RWPE2 (cell line): Measurements from ENCODE around the gene LIPA.

Experiments used
- ATAC-seq: fragments of 200-7000 bp; cut with Tn5 transposase; 3 replicates; pipeline ENCODE4 v1.9.1; 2021; ENCODE audit warnings: low read depth
- DNase-seq: peaks from one replicate; pipeline ENCODE4 v3.0.0-alpha.2; 2020; ENCODE audit warnings: low spot score
- H3K27ac ChIP-seq: fragments of 450-650 bp; 2 replicates; pipeline ENCODE4 v1.5.1; 2017; ENCODE audit warnings: mild to moderate bottlenecking; ENCODE audit not compliant: poor library complexity, severe bottlenecking
- H3K27me3 ChIP-seq: fragments of 250-450 bp; sonication (Bioruptor Pico); 2 replicates; pipeline ENCODE4 v1.5.1; 2021; ENCODE audit warnings: mild to moderate bottlenecking, moderate library complexity; ENCODE audit not compliant: insufficient read depth, poor library complexity, severe bottlenecking
- H3K36me3 ChIP-seq: fragments of 250-450 bp; sonication (Bioruptor Pico); 2 replicates; pipeline ENCODE4 v1.5.1; 2020; ENCODE audit warnings: low read depth, mild to moderate bottlenecking, moderate library complexity
- H3K4me1 ChIP-seq: fragments of 250-450 bp; sonication (Bioruptor Pico); 2 replicates; pipeline ENCODE4 v1.5.1; 2021; ENCODE audit warnings: mild to moderate bottlenecking, moderate library complexity; ENCODE audit not compliant: insufficient read depth, poor library complexity, severe bottlenecking
- H3K4me3 ChIP-seq: fragments of 250-450 bp; sonication (Bioruptor Pico); 2 replicates; pipeline ENCODE4 v1.5.1; 2021; ENCODE audit warnings: mild to moderate bottlenecking, moderate library complexity; ENCODE audit not compliant: severe bottlenecking
- H3K9me3 ChIP-seq: fragments of 250-450 bp; sonication (Bioruptor Pico); 2 replicates; pipeline ENCODE4 v1.5.1; 2021; ENCODE audit warnings: mild to moderate bottlenecking, moderate library complexity; ENCODE audit not compliant: severe bottlenecking
- CTCF ChIP-seq: fragments of 450-650 bp; IDR thresholded peaks from one replicate; pipeline ENCODE4 v1.5.1; 2017; ENCODE audit warnings: mild to moderate bottlenecking, moderate library complexity; ENCODE audit not compliant: poor library complexity, severe bottlenecking

Gene LIPA

GRCh38 chr10:89263091-89263490 is 11.5 kb upstream of the LIPA start:
- DNase-seq (no peak), ATAC-seq (no peak)

GRCh38 chr10:89262086-89263051 is 10.8 kb upstream of the LIPA start:
- ATAC-seq (peak; percentile 80), DNase-seq (no peak)
- Histone ChIP-seq H3K9me3 (no peaks in the 10 kb centered on the region), H3K36me3 (no peaks in the 10 kb centered on the region), H3K4me1 (peaks cover 29% of the 10 kb centered on the region), H3K4me3 (no peak overlapping the region), H3K27me3 (no peaks in the 10 kb centered on the region), H3K27ac (peak overlapping the region; percentile 92)
- no peak for TF ChIP-seq CTCF

More at GRCh38 chr10:89263091-89263490, 11.5 kb upstream of the LIPA start:
- Histone ChIP-seq H3K9me3 (no peaks in the 10 kb centered on the region), H3K4me1 (peaks cover 29% of the 10 kb centered on the region), H3K27ac (peak overlapping the region; percentile 92), H3K27me3 (no peaks in the 10 kb centered on the region), H3K36me3 (no peaks in the 10 kb centered on the region), H3K4me3 (no peak overlapping the region)
- TF ChIP-seq CTCF = no peak

- Histone ChIP-seq H3K27ac (no peak overlapping the region), H3K36me3 (no peaks in the 10 kb centered on the region), H3K27me3 (no peaks in the 10 kb centered on the region), H3K4me1 (peaks cover 29% of the 10 kb centered on the region), H3K4me3 (no peak overlapping the region), H3K9me3 (no peaks in the 10 kb centered on the region)
- TF ChIP-seq CTCF = no peak
- ATAC-seq (no peak), DNase-seq (no peak)
Measured at GRCh38 chr10:89258881-89259280, 7.3 kb upstream of the LIPA start.

GRCh38 chr10:89257581-89257980 is 6.0 kb upstream of the LIPA start:
- Histone ChIP-seq H3K36me3 (no peaks in the 10 kb centered on the region), H3K4me3 (no peak overlapping the region), H3K9me3 (no peaks in the 10 kb centered on the region), H3K4me1 (peaks cover 23% of the 10 kb centered on the region), H3K27ac (no peak overlapping the region), H3K27me3 (no peaks in the 10 kb centered on the region)
- DNase-seq (no peak), ATAC-seq (no peak)
- no peak for TF ChIP-seq CTCF

GRCh38 chr10:89256962-89257361 is 5.4 kb upstream of the LIPA start:
- no peak overlapping the region for H3K4me3 ChIP-seq
- no peaks in the 10 kb centered on the region for H3K36me3 ChIP-seq
- H3K27ac ChIP-seq = no peak overlapping the region
- TF ChIP-seq CTCF = no peak
- H3K27me3 ChIP-seq = no peaks in the 10 kb centered on the region
- peaks cover 16% of the 10 kb centered on the region for H3K4me1 ChIP-seq
- no peak for ATAC-seq
- no peaks in the 10 kb centered on the region for H3K9me3 ChIP-seq
- no peak for DNase-seq
